SK-N-DZ (cell line): Measurements from ENCODE around the gene THAP7.

Source experiments
- DNase-seq: peaks from one replicate; pipeline ENCODE4 v3.0.0-alpha.2; 2015; ENCODE audit warnings: low spot score

The THAP7 gene

GRCh38 chr22:20965104-20965887, 36.6 kb downstream of the THAP7 start:
- DNase-seq: no peak

GRCh38 chr22:20964799-20965103, 37.2 kb downstream of the THAP7 start:
- DNase-seq: no peak

- DNase-seq: no peak
These were observed 37.7 kb downstream of the THAP7 start for GRCh38 chr22:20964090-20964798.

- no peak for DNase-seq
These were observed 38.5 kb downstream of the THAP7 start for GRCh38 chr22:20963201-20964052.

GRCh38 chr22:20962491-20962945, 39.4 kb downstream of the THAP7 start:
- no peak for DNase-seq

- no peak for DNase-seq
These were observed 41.3 kb downstream of the THAP7 start for GRCh38 chr22:20960609-20961008.

- DNase-seq: no peak
These were observed 42.1 kb downstream of the THAP7 start for GRCh38 chr22:20959578-20960461.

- DNase-seq: no peak
These were observed 44.1 kb downstream of the THAP7 start for GRCh38 chr22:20957683-20958431.

- DNase-seq: no peak
These were observed 44.7 kb downstream of the THAP7 start for GRCh38 chr22:20957102-20957682.

- no peak for DNase-seq
These were observed 45.4 kb downstream of the THAP7 start for GRCh38 chr22:20956258-20957101.

GRCh38 chr22:20955548-20955947, 46.4 kb downstream of the THAP7 start:
- no peak for DNase-seq

GRCh38 chr22:20953668-20954500, 48.0 kb downstream of the THAP7 start:
- DNase-seq: no peak

- no peak for DNase-seq
These were observed 48.6 kb downstream of the THAP7 start for GRCh38 chr22:20953342-20953608.

GRCh38 chr22:20952544-20953341, 49.2 kb downstream of the THAP7 start:
- DNase-seq: no peak

- no peak for DNase-seq
These were observed 50.0 kb downstream of the THAP7 start for GRCh38 chr22:20951932-20952380.

GRCh38 chr22:20951151-20951931, 50.6 kb downstream of the THAP7 start:
- no peak for DNase-seq

GRCh38 chr22:20949698-20950183, 52.2 kb downstream of the THAP7 start:
- DNase-seq: no peak
